K562 (cell line): Measurements from ENCODE around the gene UBR3. TPM values are rescaled to one million over a fixed set of nuclear protein-coding genes. Genes with fewer than 3 reads are reported as not detected.

Experiments used
- ATF1 ChIP-seq, 2 experiments: fragments of 450-650 bp in 1 of 2; IDR thresholded peaks; 2 replicates each; pipeline ENCODE4 v1.6.1; 2016; ENCODE audit warnings: missing compliant biosample characterization in 1 of 2, missing genetic modification characterization in 1 of 2
- CBX5 ChIP-seq: IDR thresholded peaks from 2 replicates; pipeline ENCODE4 v1.6.1; 2014; ENCODE audit warnings: low read depth, borderline replicate concordance
- DMBX1 ChIP-seq: fragments of 250-450 bp; sonication (Bioruptor Pico); IDR thresholded peaks from 2 replicates; pipeline ENCODE4 v1.8.0; 2022; ENCODE audit warnings: inconsistent platforms, mild to moderate bottlenecking, moderate library complexity, borderline replicate concordance
- ETV5 ChIP-seq: sonication (generic); formaldehyde crosslinking; IDR thresholded peaks from 2 replicates; pipeline ENCODE4 v1.4.0; 2020; ENCODE audit warnings: low read depth, mild to moderate bottlenecking, missing genetic modification reagents
- JUND ChIP-seq, 2 experiments: IDR thresholded peaks; 2 replicates in 1 of 2; 3 replicates in 1 of 2; pipeline ENCODE4 v1.6.1; 2011; ENCODE audit warnings: borderline replicate concordance in 2 of 2, low read depth in 2 of 2, low read length in 2 of 2, improper control_type of control experiment in 1 of 2, missing biosample characterization in 1 of 2, missing genetic modification characterization in 1 of 2, missing genetic modification reagents in 1 of 2
- KDM2B ChIP-seq: fragments of 250-450 bp; sonication (Bioruptor Pico); IDR thresholded peaks from 2 replicates; pipeline ENCODE4 v1.8.0; 2021; ENCODE audit warnings: mild to moderate bottlenecking, moderate library complexity
- MTA2 ChIP-seq: fragments of 450-650 bp; IDR thresholded peaks from 2 replicates; pipeline ENCODE4 v1.6.1; 2016; ENCODE audit warnings: low read depth
- MYNN ChIP-seq, 2 experiments: sonication (generic); formaldehyde crosslinking in 1 of 2; IDR thresholded peaks; 2 replicates each; pipeline versions ENCODE4 v1.5.0 to v1.6.1; 2016 to 2020; ENCODE audit warnings: antibody characterized with exemption in 1 of 2, missing genetic modification reagents in 1 of 2
- NCOA1 ChIP-seq: fragments of 450-650 bp; IDR thresholded peaks from 2 replicates; pipeline ENCODE4 v1.6.1; 2016; ENCODE audit warnings: low read depth
- NR0B1 ChIP-seq: fragments of 450-650 bp; IDR thresholded peaks from one replicate; pipeline ENCODE4 v1.6.1; 2018; ENCODE audit warnings: mild to moderate bottlenecking, moderate library complexity; ENCODE audit not compliant: partially characterized antibody
- PBX2 ChIP-seq, 2 experiments: IDR thresholded peaks in 1 of 2; conservative IDR thresholded peaks in 1 of 2; 2 replicates each; pipeline ENCODE4 v1.6.1; 2016; ENCODE audit warnings: low read depth in 2 of 2, mild to moderate bottlenecking in 1 of 2, missing compliant biosample characterization in 1 of 2, missing genetic modification characterization in 1 of 2, moderate library complexity in 1 of 2
- SNIP1 ChIP-seq: fragments of 450-650 bp; IDR thresholded peaks from 2 replicates; pipeline ENCODE4 v1.7.1; 2017; ENCODE audit warnings: low read depth, mild to moderate bottlenecking
- SP2 ChIP-seq: IDR thresholded peaks from 2 replicates; pipeline ENCODE4 v1.6.1; 2011; ENCODE audit warnings: mild to moderate bottlenecking, low read depth, low read length, moderate library complexity; ENCODE audit not compliant: poor library complexity, severe bottlenecking; ENCODE audit errors: extremely low read depth
- STAT5A ChIP-seq: IDR thresholded peaks from 2 replicates; pipeline ENCODE4 v1.6.1; 2012; ENCODE audit warnings: low read length, inconsistent platforms, borderline replicate concordance
- XRCC3 ChIP-seq: fragments of 450-650 bp; IDR thresholded peaks from 2 replicates; pipeline ENCODE4 v1.6.1; 2017; ENCODE audit warnings: mild to moderate bottlenecking, moderate library complexity
- ZBTB9 ChIP-seq: fragments of 450-650 bp; formaldehyde crosslinking; IDR thresholded peaks from 2 replicates; pipeline ENCODE4 v1.4.0; 2020; ENCODE audit warnings: mild to moderate bottlenecking, moderate library complexity
- ZFP30 ChIP-seq: fragments of 250-450 bp; sonication (Bioruptor Pico); IDR thresholded peaks from 2 replicates; pipeline ENCODE4 v1.8.0; 2022; ENCODE audit warnings: moderate library complexity, mild to moderate bottlenecking, inconsistent platforms, borderline replicate concordance
- ZNF280B ChIP-seq: fragments of 250-450 bp; sonication (Bioruptor Pico); IDR thresholded peaks from 2 replicates; pipeline ENCODE4 v1.5.1; 2021; ENCODE audit warnings: mild to moderate bottlenecking
- ZNF696 ChIP-seq: fragments of 250-450 bp; sonication (Bioruptor Pico); conservative IDR thresholded peaks from 2 replicates; pipeline ENCODE4 v1.4.0; 2020; ENCODE audit warnings: mild to moderate bottlenecking, moderate library complexity
- polyA plus RNA-seq, 8 experiments: library from polyadenylated mRNA; depleted of rRNA in 4 of 8; stranded (reverse) in 5 of 8; unstranded in 3 of 8; fragments of >200 nt; fragmentation: Nextera tagmentation in 2 of 8; fragmentation: Illumina TruSeq in 1 of 8; extraction: Ambion mirVana in 2 of 8; extraction: Trizol in 1 of 8; gene quantifications; 2 replicates each; pipeline versions ENCODE4 v1.2.1 to v1.2.3, GENCODE V29; 2011 to 2014; ENCODE audit warnings: inconsistent platforms in 1 of 8, missing spikeins in 1 of 8
- total RNA-seq, 7 experiments: library from RNA; depleted of rRNA in 6 of 7; stranded (reverse); fragments of >200 nt in 6 of 7; fragmentation: Illumina TruSeq in 2 of 7; extraction: Trizol in 2 of 7; gene quantifications; 2 replicates each; pipeline versions ENCODE4 v1.2.1 to v1.2.3, GENCODE V29; 2011 to 2021; ENCODE audit warnings: low replicate concordance in 1 of 7

Gene UBR3
- total and polyA plus RNA-seq, 9 of the 15 experiments (the other 6 are each of a cell fraction or from before 2014, with no cell fraction given): 14.4 to 63.5 (median 40.4) TPM

GRCh38 chr2:169839954-169840746 lies 12.9 kb downstream of the UBR3 start (continued):
- TF ChIP-seq DMBX1 (CRISPR knock-in tag) (no peak), SP2 (no peak), XRCC3 (no peak), ZNF696 (CRISPR knock-in tag) (no peak), ATF1 (CRISPR knock-in tag; IDR thresholded peaks at IDR 0.05) (no peak), ATF1 (tag; IDR thresholded peaks at IDR 0.05) (peak; percentile 52), CBX5 (no peak), SNIP1 (no peak), JUND (IDR thresholded peaks at IDR 0.05; ENCODE audit: borderline replicate concordance, low read depth, low read length) (peak; percentile 47; the same call in 1 of the 2 replicates), JUND (tag; IDR thresholded peaks at IDR 0.05; ENCODE audit: borderline replicate concordance, low read depth, low read length) (peak; percentile 37; the same call in 1 of the 3 replicates), NR0B1 (no peak), ZFP30 (no peak), ZBTB9 (CRISPR knock-in tag) (no peak), KDM2B (no peak), MTA2 (peak; percentile 37; the same call in 1 of the 2 replicates), STAT5A (peak; percentile 70; the same call in 1 of the 2 replicates), ETV5 (CRISPR knock-in tag) (peak; percentile 14; the same call in 1 of the 2 replicates), PBX2 (CRISPR knock-in tag; IDR thresholded peaks at IDR 0.05; ENCODE audit: low read depth) (no peak), PBX2 (tag; conservative IDR thresholded peaks at IDR 0.05; ENCODE audit: low read depth) (0 out of 2 replicates have a peak, but pooled peaks have one; percentile 19), MYNN (IDR thresholded peaks at IDR 0.05) (no peak), MYNN (CRISPR knock-in tag; IDR thresholded peaks at IDR 0.05) (no peak), ZNF280B (CRISPR knock-in tag) (no peak), NCOA1 (peak; percentile 49; the same call in 1 of the 2 replicates)
